HG03196 (cell line): Measurements from ENCODE around the gene CCNJL.

ENCODE experiments used
- ATAC-seq: cut with Tn5 transposase; IDR thresholded peaks from one replicate; pipeline ENCODE4 v1.9.1; 2021; ENCODE audit not compliant: unreplicated experiment

The CCNJL gene

DNA sequence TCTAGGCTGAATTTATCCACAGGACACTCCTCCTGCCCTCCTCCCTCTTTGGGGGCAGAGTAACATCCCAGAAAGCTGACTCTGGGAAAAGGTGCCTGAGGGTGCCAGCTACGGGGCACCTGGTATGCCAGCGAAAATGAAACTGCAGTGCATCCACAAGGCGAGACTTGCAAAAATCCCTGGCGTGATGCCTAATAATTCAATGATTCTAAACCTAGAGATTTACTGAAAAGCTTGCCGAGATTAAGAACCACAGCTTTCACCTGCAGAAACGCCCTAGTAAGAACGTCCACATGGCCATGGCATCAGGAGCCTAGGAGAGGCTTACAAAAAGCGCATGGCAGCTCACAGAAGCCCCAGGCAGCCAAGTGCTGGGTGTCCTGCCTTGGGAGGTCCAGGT, 20.9 kb downstream of the CCNJL start:
- no peak for ATAC-seq

DNA sequence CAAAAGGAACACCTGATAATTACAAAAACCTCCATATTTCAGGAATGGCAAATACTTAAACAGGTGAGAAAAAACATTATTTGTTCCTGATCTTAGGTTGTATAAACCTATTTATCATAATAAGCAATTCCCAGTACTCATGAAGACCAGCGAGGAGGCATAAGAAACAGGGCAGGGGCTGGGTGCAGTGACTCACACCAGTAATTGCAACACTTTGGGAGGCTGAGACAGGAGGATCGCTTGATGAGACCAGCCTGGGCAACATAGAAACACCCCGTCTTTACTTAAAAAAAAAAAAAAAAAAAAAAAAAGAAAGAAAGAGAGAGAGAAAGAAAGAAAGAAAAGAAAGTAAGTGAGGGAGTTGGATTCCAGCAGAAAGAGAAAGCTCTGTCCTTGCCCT, 21.6 kb downstream of the CCNJL start:
- ATAC-seq: no peak

DNA sequence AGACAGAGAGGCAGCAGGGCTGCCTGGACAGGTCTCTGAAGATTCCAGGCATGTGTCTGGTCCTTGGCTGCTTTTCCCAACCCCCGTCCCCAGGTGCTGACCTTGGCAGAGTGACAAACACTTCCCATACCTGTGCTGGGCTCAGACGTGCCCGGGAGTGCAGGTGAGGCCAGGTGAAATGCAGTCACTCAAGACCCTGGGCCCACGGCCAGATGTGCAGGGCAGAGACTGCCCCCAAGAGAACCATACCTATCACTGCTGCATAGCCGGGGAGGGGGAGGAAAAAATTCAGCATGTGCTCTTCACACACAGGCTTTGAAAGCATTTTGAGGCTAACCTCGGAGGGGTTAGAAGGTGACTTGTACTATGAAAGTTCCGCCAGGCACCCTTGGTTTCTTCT, 22.6 kb downstream of the CCNJL start:
- no peak for ATAC-seq

DNA sequence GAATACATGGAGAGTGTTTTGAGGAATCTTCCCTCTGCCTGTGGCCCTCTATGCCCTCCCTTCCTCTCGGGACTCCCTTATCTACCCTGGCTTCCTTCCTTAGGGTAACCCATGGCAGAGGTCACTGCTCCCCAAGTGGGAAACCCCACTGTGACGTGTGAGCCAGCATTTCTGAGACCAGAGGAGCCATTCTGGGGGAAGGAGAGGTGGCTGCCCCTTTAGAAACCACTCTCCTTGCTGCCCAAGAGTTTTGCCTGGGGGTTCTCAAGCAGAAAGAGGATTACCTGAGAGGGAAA, 23.1 kb downstream of the CCNJL start:
- ATAC-seq: no peak

DNA sequence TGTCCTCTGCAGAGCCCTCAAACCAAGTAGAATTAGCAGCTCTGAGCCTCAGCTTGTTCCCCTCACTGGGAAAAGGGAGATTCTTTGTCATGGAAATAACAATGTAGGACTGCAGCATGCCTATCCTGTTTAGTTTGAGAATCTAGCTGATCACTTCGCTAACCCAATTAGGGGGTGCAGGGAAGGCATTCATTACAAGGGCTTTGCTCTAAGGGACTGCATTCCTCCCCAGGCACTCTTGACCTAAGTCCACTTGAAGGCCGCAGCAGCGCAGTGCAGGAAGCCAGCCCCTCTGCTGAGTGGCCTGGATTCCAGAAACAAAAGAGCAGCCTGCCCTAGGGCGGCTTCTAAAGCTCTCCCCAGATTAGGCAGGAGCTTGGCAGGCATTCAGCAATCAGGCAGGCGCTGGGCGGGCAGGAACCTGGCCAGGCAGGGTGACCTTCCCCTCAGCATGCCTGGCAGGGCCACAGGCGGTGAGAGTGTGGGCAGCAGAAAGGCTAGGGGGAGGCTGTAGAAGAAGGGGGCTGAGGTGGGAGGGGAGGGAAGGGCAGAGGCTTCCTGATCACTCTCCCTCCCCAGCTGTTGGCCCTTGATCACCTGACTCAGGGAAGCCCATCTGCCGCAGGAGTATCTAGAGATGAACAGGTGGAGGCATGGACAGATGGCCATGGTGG, 24.8 kb downstream of the CCNJL start:
- ATAC-seq: no peak

DNA sequence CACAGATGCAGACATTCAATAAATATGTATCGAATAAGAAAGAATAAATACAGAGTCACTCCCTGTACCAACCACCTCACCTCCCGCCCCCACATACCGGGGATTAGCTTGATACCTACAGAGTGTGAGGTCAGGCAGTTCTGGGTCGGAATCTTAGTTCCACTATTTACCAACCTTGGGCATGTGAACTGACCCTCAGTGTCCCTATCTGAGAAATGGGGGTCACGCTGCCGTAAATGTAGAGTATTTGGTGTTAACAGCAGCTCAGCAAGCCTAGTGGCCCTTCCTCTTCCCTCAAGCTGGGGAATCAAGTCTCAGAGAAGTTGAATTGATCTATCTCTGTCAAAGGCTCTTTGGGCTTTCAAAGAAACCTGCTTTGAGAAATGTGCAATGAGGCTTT, 25.4 kb downstream of the CCNJL start:
- ATAC-seq: no peak

DNA sequence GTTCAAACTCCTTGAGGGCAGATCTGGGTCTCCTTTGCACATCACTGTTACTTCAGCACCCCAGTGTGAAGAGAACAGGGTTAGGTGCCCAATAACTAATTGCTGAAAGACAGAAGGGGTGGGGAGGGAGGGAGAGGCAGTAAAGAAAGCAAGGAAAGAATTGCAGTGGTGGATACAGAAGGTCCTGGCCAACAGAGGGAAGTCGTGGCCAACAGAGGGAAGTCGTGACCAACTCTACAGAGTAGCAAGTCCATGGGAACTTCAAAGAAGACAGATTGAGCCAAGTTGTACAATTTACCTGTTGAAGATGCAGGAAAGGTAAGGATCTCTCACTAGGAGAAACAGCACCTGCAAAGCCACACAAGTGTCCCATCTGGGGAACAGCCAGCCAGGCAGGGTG, 27.0 kb downstream of the CCNJL start:
- no peak for ATAC-seq

DNA sequence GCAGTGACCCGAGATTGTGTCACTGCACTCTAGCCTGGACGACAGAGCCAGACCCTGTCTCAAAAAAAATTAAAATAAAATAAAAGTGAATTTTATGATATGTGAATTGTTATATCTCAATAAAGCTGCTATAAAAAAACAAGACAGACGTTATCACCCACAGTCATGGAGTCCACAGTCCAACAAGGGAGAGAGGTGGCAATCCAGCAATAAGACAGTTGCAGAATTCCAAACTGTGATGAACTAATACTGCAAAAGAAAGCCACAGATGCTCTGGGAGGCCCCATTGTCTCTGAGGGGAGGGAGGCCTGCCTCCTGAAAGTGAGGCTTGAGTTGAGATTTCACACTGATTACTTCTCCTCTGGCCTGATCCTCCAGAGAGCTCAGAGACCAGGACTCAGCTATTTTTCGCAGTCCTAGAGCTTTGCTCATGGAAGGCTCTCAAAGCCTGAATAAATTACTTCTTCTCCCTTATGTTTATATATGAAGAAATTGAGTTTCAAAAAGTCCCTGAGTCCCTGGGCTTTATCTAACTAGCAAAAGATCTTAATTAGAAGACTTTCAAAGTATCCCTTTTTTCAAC, 28.0 kb downstream of the CCNJL start:
- no peak for ATAC-seq

DNA sequence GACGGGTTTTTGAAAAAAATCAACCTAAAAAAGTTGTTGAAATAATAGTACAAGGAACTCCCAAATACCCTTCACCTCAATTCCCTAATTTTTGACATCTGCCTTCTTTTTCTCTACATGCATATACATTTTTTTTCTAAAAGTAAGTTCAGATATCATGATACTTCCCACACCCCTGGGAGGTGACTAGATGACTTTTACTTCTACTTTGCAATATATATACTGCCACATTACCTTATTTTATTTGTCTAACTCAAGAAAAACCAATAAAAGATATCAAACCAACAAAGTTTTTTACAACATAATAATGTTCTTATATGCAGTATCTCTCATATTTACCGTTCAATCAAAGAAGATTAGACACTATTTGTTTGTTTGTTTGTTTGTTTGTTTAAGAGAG, 31.1 kb downstream of the CCNJL start:
- no peak for ATAC-seq

DNA sequence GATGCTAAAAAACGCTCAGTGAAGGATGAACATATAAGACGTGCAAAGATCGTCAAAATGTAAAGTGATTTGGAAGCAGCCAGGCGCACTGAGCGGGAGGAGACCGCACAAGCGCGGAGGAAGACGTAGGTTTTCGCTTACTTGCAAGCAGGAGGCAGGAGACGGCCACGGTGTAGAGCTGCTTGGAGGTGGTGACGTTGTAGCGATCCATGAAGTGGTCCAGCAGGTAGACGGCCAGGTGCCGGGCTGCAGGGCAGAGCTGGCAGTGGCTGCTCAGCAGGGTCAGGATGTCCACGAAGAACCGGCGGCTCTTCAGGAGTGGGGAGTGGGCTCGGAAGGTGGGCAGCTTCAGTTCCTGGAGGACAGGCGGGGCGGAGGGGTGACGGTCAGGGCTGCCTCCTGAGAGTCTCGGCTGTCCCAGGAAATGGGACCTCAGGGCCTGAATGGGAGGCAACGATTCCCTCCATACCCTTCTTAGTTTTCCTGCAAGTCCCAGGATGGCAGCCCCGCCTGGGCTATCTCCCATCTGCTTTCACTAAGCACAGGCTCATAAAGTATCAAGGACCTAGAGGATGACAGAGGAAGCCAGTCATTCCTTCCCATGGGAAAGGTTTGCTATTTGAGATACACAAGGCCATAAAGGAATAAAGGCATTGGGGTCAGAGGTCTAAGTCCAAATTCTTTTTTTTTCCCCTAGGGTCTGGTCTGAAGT, 31.8 kb downstream of the CCNJL start:
- no peak for ATAC-seq

DNA sequence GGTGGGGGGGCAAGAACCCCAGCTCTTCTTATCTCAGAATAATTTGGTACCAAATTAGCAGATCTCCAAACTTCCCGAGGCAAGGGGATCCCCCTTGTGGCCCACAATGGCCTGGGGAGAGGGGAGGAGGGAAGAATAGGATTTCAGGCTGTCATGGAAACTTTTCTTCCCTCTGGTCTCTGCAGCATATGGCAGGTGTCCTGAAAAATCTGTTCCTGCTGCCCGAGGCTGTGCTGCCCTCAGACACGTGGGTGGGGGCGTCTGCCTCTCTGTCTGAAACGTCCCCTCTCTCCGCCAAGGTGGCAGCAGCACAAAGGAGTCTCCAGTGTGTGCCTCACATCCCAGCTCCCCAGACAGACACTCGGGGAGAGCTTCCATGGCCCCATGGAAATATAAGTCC, 34.0 kb downstream of the CCNJL start:
- no peak for ATAC-seq

DNA sequence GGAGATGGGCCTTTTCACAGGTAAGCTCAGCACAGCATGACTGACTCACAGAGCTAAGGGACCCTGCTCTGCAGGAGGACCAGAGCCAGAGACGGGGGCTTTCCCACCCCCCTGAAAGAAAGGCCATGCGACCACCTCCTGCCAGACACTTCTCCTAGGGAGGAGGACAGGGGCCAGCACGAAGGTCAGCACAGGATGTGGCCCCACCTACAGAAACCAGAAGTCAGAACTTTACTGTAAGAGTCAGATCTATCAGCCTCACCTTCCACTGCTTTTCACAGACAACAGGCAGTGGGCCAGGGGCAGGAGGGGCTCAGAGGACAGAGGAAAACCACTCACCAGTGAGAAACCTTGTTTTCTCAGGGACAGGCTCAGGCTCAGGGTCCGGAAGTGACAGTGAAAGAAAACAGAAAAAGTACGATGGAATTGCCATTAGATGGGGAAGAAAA, 37.9 kb downstream of the CCNJL start:
- no peak for ATAC-seq

DNA sequence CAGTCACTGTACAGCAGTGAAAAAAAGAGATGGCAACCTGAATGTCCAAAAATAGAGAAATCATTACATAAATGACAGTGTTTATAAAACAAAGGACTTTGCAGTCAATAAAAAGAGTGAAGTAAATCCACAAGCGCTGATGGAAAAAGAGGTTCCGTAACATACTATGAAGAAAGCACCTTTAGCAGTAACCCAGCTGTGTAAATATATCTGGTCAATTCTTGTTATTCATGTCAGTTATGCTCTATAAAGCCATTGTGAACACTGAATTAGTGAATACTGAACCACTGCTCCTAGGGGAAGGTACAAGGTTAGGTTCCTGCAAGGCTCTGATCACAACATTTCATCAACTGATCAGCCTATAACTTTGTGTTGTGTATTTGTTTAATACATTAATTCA, 39.5 kb downstream of the CCNJL start:
- no peak for ATAC-seq

DNA sequence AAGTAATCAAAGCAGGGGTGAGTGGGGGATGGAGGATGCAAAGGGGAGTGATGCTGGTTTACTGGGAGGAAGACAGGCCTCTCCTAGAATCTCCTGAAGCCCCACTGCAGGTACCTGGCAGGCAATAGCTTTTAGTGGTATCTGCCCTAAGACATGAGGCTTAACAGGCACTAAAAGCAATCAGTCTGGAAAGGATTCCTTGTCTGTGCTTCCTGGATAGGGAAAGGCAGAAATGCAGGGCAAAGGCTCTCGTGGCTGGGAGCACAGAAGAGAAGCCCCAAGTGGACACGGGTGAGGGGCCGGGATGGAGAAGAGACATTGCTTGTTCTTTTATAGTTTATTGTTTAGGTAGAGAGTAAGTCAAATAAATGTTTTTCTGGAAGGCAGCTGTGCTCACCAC, 40.1 kb downstream of the CCNJL start:
- ATAC-seq: no peak

DNA sequence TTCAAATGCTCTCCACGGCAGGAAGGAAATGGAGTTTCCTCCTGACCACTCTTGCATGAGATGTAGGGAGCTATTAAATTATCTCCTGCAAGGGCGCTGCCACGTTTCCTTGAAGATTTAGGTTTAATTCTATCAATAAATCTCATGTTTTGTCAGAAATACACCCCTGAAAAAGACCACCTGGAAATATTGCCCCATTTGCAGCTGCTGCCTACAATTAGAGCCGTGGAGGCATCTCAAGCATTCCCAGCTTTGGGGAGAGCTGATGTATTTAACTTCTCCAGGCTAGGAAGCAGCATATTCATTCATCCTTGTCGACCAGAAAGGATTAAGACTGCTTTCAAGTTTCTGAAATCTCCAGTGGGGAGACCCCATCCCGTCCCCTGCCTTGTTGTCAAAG, 40.5 kb downstream of the CCNJL start:
- peak; percentile 2 for ATAC-seq

DNA sequence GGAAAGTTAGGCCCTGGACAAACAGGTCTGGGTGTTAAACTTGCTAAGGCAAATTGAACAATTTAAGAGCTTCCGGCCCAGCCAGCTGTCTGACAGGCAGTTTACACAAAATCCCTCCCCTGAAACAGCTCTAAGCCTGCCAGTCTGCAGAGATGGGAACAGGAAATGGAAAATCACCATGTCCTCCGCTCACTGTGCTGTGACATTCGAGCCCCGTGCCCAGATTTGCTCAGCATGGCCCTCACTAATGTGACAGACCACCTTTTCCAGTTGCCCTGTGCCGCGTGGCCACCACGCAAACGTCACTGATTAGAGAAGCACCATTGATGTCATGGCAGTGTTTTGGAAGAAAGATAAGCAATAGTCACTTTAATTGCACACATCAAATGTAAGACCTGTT, 41.0 kb downstream of the CCNJL start:
- ATAC-seq: peak; percentile 52

DNA sequence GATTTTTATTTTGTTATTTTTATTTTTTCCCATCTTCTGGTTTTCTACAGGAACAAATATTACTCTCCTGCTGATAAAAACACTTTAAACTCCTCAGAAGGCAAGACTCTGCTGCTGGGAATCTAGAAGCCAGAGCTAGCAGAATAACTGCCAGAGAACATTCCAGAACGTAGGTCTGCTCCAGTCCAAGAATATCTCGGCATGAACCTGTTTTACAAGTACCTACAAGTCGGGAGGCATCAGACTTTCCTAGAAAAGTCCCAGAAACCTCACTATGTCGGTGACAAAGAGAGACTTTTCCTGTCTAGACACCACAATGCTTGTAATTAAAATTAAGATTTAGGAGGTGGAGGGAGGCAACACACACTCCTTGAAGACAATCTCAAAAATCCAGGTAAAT, 41.7 kb downstream of the CCNJL start:
- no peak for ATAC-seq

DNA sequence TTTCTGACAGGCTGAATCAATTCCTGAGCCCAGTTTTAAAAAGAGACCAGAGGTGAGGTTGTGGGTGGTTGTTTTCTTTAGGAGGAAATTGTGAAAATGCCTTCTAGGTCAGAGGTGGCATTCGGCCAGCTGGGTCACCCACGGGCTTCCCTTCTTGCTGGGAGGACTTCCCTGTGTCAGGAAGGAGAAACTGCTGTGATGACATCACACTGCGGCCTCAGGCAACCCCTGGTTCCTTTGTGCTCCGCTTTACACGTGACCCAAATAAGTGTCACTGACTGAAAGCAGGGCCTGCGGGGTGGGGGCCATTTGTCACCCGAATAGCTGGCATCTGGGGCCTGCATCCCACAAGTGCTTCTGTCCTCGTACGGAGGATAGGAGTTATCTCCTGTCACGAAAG, 43.3 kb downstream of the CCNJL start:
- ATAC-seq: no peak

DNA sequence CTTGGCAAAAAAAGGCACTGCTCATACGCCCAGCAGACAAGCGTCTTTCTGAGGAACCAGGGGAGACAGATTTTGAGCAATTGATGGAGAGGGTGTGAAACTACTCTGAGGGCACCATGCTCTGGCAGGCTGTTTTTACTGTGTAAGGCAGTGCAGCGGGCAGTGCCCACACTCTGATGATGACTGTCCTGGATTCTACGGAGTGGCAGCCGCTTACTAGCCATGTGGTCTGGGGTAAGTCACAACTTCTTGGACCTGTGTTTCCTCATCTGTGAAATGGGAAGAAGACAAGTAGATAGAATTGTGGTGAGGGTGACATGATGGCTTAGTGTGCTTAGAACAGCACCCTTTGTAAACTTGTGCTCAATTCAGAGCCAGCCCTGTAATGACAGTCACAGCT, 44.2 kb downstream of the CCNJL start:
- ATAC-seq: no peak

DNA sequence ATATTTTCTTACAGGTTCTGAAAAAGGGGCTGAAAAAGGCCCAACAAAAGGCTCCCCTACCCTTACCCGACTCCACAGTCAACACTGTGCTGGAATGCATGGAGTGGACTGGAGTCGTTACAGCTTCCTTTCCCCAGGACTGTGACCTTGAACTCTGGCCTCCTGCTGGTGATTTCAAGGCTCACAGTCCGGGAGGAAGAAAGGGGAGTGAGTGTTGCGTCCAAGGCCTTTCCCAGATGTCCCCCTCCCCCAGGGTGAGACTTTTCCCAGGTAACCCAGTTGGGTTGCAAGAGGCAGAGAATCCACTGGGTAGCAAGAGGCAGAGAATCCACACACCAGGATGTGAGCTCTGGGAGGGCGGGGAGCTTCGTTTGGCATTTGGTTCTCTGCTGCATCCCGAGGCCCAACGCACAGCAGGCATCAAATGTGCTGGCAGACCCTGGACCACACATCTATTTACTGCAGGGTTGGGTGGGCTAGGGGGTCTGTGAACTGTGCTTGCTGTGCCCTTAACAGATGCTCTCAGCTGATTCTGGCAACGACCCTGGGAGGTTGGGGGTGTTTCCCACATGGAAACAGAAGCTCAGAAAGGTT, 45.5 kb downstream of the CCNJL start:
- no peak for ATAC-seq

DNA sequence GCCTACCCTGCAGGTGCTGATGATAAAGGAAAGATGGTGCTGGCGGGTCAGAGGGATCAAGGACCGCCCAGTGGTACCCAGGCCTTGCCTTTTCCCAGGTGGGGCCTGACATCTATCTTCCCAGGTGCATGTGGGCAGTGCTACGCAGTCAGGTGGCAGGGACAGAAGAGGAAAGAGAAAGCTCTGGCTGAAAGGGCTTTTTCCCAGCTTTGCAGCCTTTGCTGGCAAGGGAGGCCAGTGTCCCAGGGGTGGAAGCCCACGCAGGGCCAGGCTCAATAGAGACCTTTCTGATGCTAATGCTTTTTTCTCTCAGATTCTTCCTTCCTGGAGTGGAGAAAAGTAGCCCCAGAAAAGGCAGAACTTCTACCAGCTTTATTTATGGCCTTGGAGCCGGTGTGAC, 46.3 kb downstream of the CCNJL start:
- no peak for ATAC-seq

DNA sequence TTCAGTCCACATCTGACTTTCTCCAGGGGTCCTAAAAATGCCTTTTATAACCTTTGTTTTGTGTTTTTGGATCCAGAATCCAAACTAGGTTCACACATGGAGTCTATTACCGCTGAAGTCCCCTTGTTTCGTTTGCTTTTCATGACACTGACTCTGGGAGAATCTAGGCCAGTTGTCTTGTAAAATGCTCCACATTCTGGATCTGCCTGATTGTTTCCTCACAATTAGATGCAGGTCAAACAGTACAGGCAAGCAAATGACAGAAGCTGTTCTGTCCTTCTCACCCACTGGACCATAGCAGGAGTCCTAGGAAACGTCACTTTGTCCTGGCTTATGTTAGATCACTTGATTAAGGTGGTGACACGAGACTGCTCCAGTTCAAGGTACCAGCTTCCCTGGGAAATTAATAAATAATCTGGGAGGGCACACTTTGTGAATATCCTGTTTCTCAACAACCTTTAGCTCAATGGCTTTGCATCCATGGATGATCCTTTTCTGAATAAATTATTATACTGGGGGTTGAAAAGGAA, 49.0 kb downstream of the CCNJL start:
- no peak for ATAC-seq
